AG10803 (cell line): ENCODE measurements around the gene KIAA0753.

Experiments
- DNase-seq: peaks from one replicate; pipeline ENCODE4 v3.0.0; 2010; ENCODE audit warnings: low read depth
- H3K4me3 ChIP-seq: 2 replicates; pipeline ENCODE4 v1.5.1; 2011; ENCODE audit warnings: mild to moderate bottlenecking, low read length, control low read depth
- CTCF ChIP-seq: conservative IDR thresholded peaks from 2 replicates; pipeline ENCODE4 v1.5.1; 2011; ENCODE audit warnings: mild to moderate bottlenecking, low read length, control low read depth, inconsistent platforms

The KIAA0753 gene

DNA sequence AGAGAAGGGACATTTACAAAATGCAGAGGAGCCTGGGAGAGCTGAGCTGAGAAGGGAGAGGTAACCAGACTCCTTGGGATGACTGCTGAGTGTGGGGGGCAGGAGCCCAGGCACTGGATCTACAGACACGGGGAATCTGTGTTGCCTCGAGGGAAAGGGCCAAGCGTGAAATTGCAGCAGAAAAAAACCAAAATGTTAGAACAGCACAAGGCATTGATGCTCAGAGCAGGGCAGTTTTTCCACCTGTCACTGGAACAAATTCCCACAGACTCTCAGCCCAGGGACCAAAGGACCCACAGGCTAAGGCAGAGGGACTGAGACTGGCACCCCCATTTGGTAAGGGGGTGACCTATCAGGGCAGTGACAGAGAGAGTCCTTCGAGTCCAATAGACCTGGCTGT lies 86.2 kb downstream of the KIAA0753 start:
- no peak overlapping the region for H3K4me3 ChIP-seq
- no peak for DNase-seq
- no peak for TF ChIP-seq CTCF

DNA sequence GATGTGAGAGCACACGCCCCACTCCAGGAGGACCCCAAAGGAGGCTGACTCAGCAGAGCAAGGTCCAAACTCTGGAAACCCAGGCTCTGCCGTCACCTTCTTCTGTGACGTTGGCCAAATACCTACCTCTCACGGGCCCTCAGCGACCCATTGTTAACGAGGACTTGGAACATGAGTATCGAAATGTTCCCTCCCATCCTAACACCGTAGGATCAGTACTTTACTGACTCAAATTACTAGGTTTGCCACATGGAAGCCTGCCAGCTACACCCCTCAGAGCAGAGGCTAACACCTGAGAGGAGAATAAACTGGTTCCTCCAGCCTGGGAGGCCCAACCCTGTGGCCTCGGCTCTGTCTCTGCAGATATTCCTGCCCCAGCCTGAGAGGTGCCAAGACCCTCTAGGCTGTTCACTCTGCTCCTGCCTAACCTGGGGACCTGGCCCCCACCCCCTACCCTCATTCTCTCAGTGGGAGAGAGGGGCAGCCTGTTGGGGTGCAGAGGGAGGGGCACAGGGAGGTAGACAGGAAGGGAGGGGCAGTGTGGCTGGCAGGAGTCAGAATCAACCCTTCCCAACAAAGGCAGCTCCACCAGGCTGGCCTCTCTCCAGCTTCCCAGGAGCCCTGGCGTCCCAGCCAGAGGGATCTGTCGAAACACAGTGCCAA lies 88.5 kb downstream of the KIAA0753 start:
- no peak for TF ChIP-seq CTCF
- no peak overlapping the region for H3K4me3 ChIP-seq
- no peak for DNase-seq

DNA sequence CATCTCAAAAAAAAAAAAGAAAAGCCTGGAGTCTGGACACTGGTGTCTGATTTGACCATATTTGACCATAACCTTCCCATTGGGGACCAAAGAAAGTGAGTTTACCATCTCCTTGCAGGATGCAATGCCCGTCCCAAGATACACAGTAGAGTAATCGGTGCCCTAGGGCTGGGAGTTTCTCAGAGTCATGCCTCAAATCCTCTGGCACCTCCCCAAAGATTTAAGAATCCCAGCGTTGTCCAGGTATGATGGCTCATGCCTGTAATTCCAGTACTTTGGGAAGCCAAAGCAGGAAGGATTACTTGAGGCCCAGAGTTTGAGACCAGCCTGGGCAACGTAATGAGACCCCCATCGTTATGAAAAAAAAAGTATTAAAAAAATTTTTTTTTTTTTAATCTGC lies 89.2 kb downstream of the KIAA0753 start:
- DNase-seq, result no peak
- H3K4me3 ChIP-seq, result no peak overlapping the region
- TF ChIP-seq CTCF, result no peak

DNA sequence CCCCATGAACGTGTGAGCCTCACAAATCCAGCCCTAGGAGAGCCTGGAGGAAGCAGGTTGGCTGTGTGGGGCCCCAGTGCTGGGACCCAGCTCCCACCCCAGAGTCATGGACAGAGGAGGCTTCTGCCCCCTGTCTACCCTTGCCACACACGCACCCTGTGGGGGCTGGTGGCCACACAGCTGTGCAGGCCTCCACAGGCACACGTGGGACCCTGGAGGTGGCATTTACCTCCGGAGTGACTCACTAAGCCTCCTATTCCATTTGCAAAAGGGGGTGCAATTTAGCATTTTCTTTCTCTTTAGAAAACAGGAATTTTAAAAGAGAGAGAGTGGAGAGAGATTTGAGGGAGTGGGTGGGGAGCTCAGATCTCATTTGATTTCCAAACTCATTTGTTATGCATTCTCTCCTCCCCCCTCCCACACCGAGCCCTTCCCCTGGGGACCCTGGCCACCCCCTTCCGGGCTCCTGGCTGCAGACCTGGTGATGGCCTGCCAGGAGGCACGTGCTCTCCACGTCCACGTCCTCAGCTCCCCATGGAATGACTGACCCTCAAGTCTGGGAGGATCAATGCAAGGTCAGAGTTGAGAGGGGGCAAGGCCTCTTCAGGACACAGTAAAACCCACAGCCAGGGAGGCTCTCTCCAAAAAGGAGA lies 91.0 kb downstream of the KIAA0753 start:
- no peak for TF ChIP-seq CTCF
- no peak for DNase-seq

GRCh38 chr17:6548578-6549330 lies 91.8 kb downstream of the KIAA0753 start:
- no peak for DNase-seq
- H3K4me3 ChIP-seq, result no peak overlapping the region
- TF ChIP-seq CTCF, result no peak

More for the DNA sequence above, 91.0 kb downstream of the KIAA0753 start:
- H3K4me3 ChIP-seq, result no peak overlapping the region

GRCh38 chr17:6548034-6548433 lies 92.5 kb downstream of the KIAA0753 start:
- DNase-seq, result no peak
- H3K4me3 ChIP-seq, result no peak overlapping the region
- no peak for TF ChIP-seq CTCF
